GM21723 (cell line): ENCODE measurements around the gene MDN1.

Source experiments
- ATAC-seq: cut with Tn5 transposase; IDR thresholded peaks from one replicate; pipeline ENCODE4 v1.9.1; 2021; ENCODE audit warnings: mild to moderate bottlenecking, moderate library complexity; ENCODE audit not compliant: unreplicated experiment

MDN1 gene

GRCh38 chr6:89695667-89696066 lies 123.9 kb downstream of the MDN1 start:
- ATAC-seq = no peak

- ATAC-seq = no peak
Measured at GRCh38 chr6:89694428-89694827, 125.2 kb downstream of the MDN1 start.

- no peak for ATAC-seq
Measured at GRCh38 chr6:89693207-89693606, 126.4 kb downstream of the MDN1 start.

- no peak for ATAC-seq
Measured at GRCh38 chr6:89692256-89692655, 127.3 kb downstream of the MDN1 start.

- ATAC-seq = no peak
Measured at GRCh38 chr6:89690944-89691324, 128.7 kb downstream of the MDN1 start.

- ATAC-seq = no peak
Measured at GRCh38 chr6:89689732-89690131, 129.9 kb downstream of the MDN1 start.

GRCh38 chr6:89688328-89688727 lies 131.3 kb downstream of the MDN1 start:
- no peak for ATAC-seq

GRCh38 chr6:89685311-89685710 lies 134.3 kb downstream of the MDN1 start:
- no peak for ATAC-seq

- ATAC-seq = no peak
Measured at GRCh38 chr6:89682991-89683390, 136.6 kb downstream of the MDN1 start.

GRCh38 chr6:89681983-89682564 lies 137.5 kb downstream of the MDN1 start:
- ATAC-seq = no peak

GRCh38 chr6:89680551-89680950 lies 139.0 kb downstream of the MDN1 start:
- ATAC-seq = no peak

GRCh38 chr6:89680150-89680549 lies 139.4 kb downstream of the MDN1 start:
- ATAC-seq = no peak

- ATAC-seq = no peak
Measured at GRCh38 chr6:89679215-89680120, 140.1 kb downstream of the MDN1 start.

GRCh38 chr6:89678531-89678930 lies 141.1 kb downstream of the MDN1 start:
- no peak for ATAC-seq

- ATAC-seq = no peak
Measured at GRCh38 chr6:89675949-89676748, 143.4 kb downstream of the MDN1 start.

- ATAC-seq = no peak
Measured at GRCh38 chr6:89670935-89671565, 148.5 kb downstream of the MDN1 start.

- ATAC-seq = no peak
Measured at GRCh38 chr6:89669002-89669401, 150.6 kb downstream of the MDN1 start.

GRCh38 chr6:89667872-89668556 lies 151.6 kb downstream of the MDN1 start:
- ATAC-seq = no peak

GRCh38 chr6:89662659-89663223 lies 156.9 kb downstream of the MDN1 start:
- ATAC-seq = no peak

GRCh38 chr6:89661559-89661958 lies 158.0 kb downstream of the MDN1 start:
- no peak for ATAC-seq
